SK-N-SH (cell line): ENCODE measurements around the gene FRMD6. TPM values are rescaled to one million over a fixed set of nuclear protein-coding genes. Genes with fewer than 3 reads are reported as not detected.
A peak's percentile ranks its signal among the peaks of the same experiment; 100 is the strongest.

Experiments used
- CTCF ChIA-PET: fragments of 300-600, 350-600 bp; formaldehyde crosslinking; extraction: SDS; loops from one replicate; lab custom pipeline; 2021; lab: Yijun Ruan, JAX
- POLR2A ChIA-PET: fragments of 350-600 bp; sonication (Branson Sonifier 250); formaldehyde crosslinking; extraction: SDS; loops from one replicate; lab custom pipeline; 2020; ENCODE audit warnings: antibody characterized with exemption, inconsistent platforms; lab: Yijun Ruan, JAX
- DNase-seq: peaks from one replicate; pipeline ENCODE4 v3.0.0; 2012
- H2AFZ ChIP-seq: fragments of 200-600 bp; sonication (generic); 2 replicates; pipeline ENCODE4 v1.8.1; 2016; ENCODE audit warnings: antibody characterized with exemption, mild to moderate bottlenecking, low read depth
- H3F3A ChIP-seq: fragments of 200-600 bp; sonication (generic); replicated peaks from 2 replicates; pipeline ENCODE3; 2016; ENCODE audit warnings: antibody characterized with exemption, mild to moderate bottlenecking; ENCODE audit not compliant: insufficient read depth
- H3K27ac ChIP-seq, 2 experiments: fragments of 200-500 bp in 1 of 2; fragments of 200-600 bp in 1 of 2; sonication (Bioruptor generic) in 1 of 2; sonication (generic), shearing (Covaris generic) in 1 of 2; 2 replicates each; pipeline versions ENCODE4 v1.5.1 to v1.6.1; 2014 to 2016; ENCODE audit warnings: low read depth in 2 of 2, inconsistent platforms in 1 of 2, low read length in 1 of 2, mild to moderate bottlenecking in 1 of 2, mixed read lengths in 1 of 2
- H3K27me3 ChIP-seq: fragments of 200-600 bp; sonication (generic), shearing (Covaris generic); 2 replicates; pipeline ENCODE4 v1.6.1; 2016; ENCODE audit warnings: mixed run types; ENCODE audit not compliant: insufficient read depth
- H3K36me3 ChIP-seq, 2 experiments: fragments of 200-500 bp in 1 of 2; fragments of 200-600 bp in 1 of 2; sonication (Bioruptor generic) in 1 of 2; sonication (generic) in 1 of 2; replicated peaks in 1 of 2; 2 replicates each; pipeline versions ENCODE3 to v1.5.1; 2014 to 2016; ENCODE audit warnings: low read length in 1 of 2, mild to moderate bottlenecking in 1 of 2; ENCODE audit not compliant: insufficient read depth in 2 of 2, control insufficient read depth in 1 of 2
- H3K4me1 ChIP-seq, 2 experiments: fragments of 200-500 bp in 1 of 2; fragments of 200-600 bp in 1 of 2; sonication (Bioruptor generic) in 1 of 2; sonication (generic), shearing (Covaris generic) in 1 of 2; 2 replicates each; pipeline versions ENCODE4 v1.5.1 to v1.6.1; 2014 to 2016; ENCODE audit warnings: low read depth in 1 of 2, low read length in 1 of 2, mixed run types in 1 of 2; ENCODE audit not compliant: insufficient read depth in 2 of 2, control insufficient read depth in 1 of 2
- H3K4me2 ChIP-seq: fragments of 200-600 bp; sonication (generic), shearing (Covaris generic); 2 replicates; pipeline ENCODE4 v1.6.1; 2017; ENCODE audit warnings: mixed run types
- H3K4me3 ChIP-seq, 2 experiments: fragments of 200-500 bp in 1 of 2; fragments of 200-600 bp in 1 of 2; sonication (Bioruptor generic) in 1 of 2; sonication (generic), shearing (Covaris generic) in 1 of 2; 2 replicates each; pipeline versions ENCODE4 v1.5.1 to v1.8.1; 2014 to 2016; ENCODE audit warnings: low read depth in 2 of 2, inconsistent platforms in 1 of 2, low read length in 1 of 2, mild to moderate bottlenecking in 1 of 2, mixed read lengths in 1 of 2, moderate library complexity in 1 of 2
- H3K79me2 ChIP-seq: fragments of 200-600 bp; sonication (generic); 2 replicates; pipeline ENCODE4 v1.8.1; 2017; ENCODE audit warnings: mild to moderate bottlenecking; ENCODE audit not compliant: insufficient read depth
- H3K9ac ChIP-seq: fragments of 200-600 bp; sonication (generic); 2 replicates; pipeline ENCODE4 v1.6.1; 2017; ENCODE audit warnings: mixed run types
- H3K9me2 ChIP-seq: fragments of 200-600 bp; sonication (generic); 2 replicates; pipeline ENCODE4 v1.6.1; 2017; ENCODE audit warnings: mixed run types
- H3K9me3 ChIP-seq: fragments of 200-600 bp; sonication (generic); 2 replicates; pipeline ENCODE4 v1.6.1; 2017; ENCODE audit warnings: mixed run types, mild to moderate bottlenecking, moderate library complexity
- H4K20me1 ChIP-seq: fragments of 200-600 bp; sonication (generic); 2 replicates; pipeline ENCODE4 v1.6.1; 2017; ENCODE audit warnings: mild to moderate bottlenecking, mixed run types; ENCODE audit not compliant: insufficient read depth
- CHD2 ChIP-seq: fragments of 150-350 bp; IDR thresholded peaks from 2 replicates; pipeline ENCODE4 v1.6.1; 2018; ENCODE audit warnings: low read length; ENCODE audit not compliant: partially characterized antibody
- EZH2phosphoT487 ChIP-seq: fragments of 200-600 bp; sonication (generic); IDR thresholded peaks from 2 replicates; pipeline ENCODE4 v1.6.1; 2017; ENCODE audit warnings: low read depth, mixed run types, mild to moderate bottlenecking, antibody characterized with exemption, moderate library complexity, borderline replicate concordance
- FOSL2 ChIP-seq: IDR thresholded peaks from 2 replicates; pipeline ENCODE4 v1.4.0; 2012; ENCODE audit warnings: low read depth, mild to moderate bottlenecking, moderate library complexity, borderline replicate concordance
- FOXJ3 ChIP-seq: sonication (generic); formaldehyde crosslinking; IDR thresholded peaks from 2 replicates; pipeline ENCODE4 v1.5.1; 2020; ENCODE audit warnings: mild to moderate bottlenecking, missing genetic modification reagents
- FOXM1 ChIP-seq: IDR thresholded peaks from 2 replicates; pipeline ENCODE4 v1.4.0; 2012; ENCODE audit warnings: low read depth, mild to moderate bottlenecking
- GATA2 ChIP-seq: sonication (generic); formaldehyde crosslinking; IDR thresholded peaks from 2 replicates; pipeline ENCODE4 v1.5.0; 2020; ENCODE audit warnings: mild to moderate bottlenecking, missing genetic modification reagents
- JUND ChIP-seq: IDR thresholded peaks from 2 replicates; pipeline ENCODE4 v1.4.0; 2012
- MXI1 ChIP-seq: IDR thresholded peaks from 2 replicates; pipeline ENCODE4 v1.6.1; 2012; ENCODE audit warnings: mild to moderate bottlenecking, low read depth, low read length, improper control_type of control experiment
- NFIC ChIP-seq: IDR thresholded peaks from 2 replicates; pipeline ENCODE4 v1.4.0; 2012; ENCODE audit warnings: borderline replicate concordance
- NRF1 ChIP-seq: IDR thresholded peaks from 2 replicates; pipeline ENCODE4 v1.6.1; 2012; ENCODE audit warnings: low read depth, mild to moderate bottlenecking, low read length
- PBX3 ChIP-seq: IDR thresholded peaks from 2 replicates; pipeline ENCODE4; 2012
- POLR2AphosphoS5 ChIP-seq: IDR thresholded peaks from 2 replicates; pipeline ENCODE4 v1.6.1; 2012; ENCODE audit warnings: low read depth, low read length
- RCOR1 ChIP-seq: fragments of 150-350 bp; IDR thresholded peaks from 2 replicates; pipeline ENCODE4 v1.6.1; 2017; ENCODE audit warnings: antibody characterized with exemption, low read length
- RFX5 ChIP-seq: IDR thresholded peaks from 2 replicates; pipeline ENCODE4 v1.6.1; 2012; ENCODE audit warnings: mild to moderate bottlenecking, improper control_type of control experiment, low read length
- RXRA ChIP-seq: IDR thresholded peaks from 2 replicates; pipeline ENCODE4 v1.4.0; 2012; ENCODE audit warnings: low read depth, mild to moderate bottlenecking, borderline replicate concordance
- TAF1 ChIP-seq: IDR thresholded peaks from 2 replicates; pipeline ENCODE4 v1.6.1; 2012; ENCODE audit warnings: low read depth, mild to moderate bottlenecking, low read length, moderate library complexity, borderline replicate concordance
- TEAD4 ChIP-seq: IDR thresholded peaks from 2 replicates; pipeline ENCODE4 v1.4.0; 2012; ENCODE audit warnings: mild to moderate bottlenecking, borderline replicate concordance; ENCODE audit not compliant: insufficient read depth
- YY1 ChIP-seq: IDR thresholded peaks from 2 replicates; pipeline ENCODE4 v1.4.0; 2012; ENCODE audit warnings: low read depth, mild to moderate bottlenecking
- WGBS: methylation state at CpG from one replicate; pipeline ENCODE4 v1.1.6; 2017; ENCODE audit warnings: low lambda C conversion rate; 5-methylcytosine and 5-hydroxymethylcytosine counted together
- polyA plus RNA-seq, 3 experiments: library from polyadenylated mRNA; depleted of rRNA; stranded (reverse); fragments of >200 nt; gene quantifications; 2 replicates each; pipeline ENCODE4 v1.2.3, GENCODE V29; 2012
- TF ChIP-seq, protein P1 (sequence below): IDR thresholded peaks from 2 replicates; pipeline ENCODE4 v1.4.0; 2012; ENCODE audit warnings: low read depth
- TF ChIP-seq, protein P2 (sequence below): IDR thresholded peaks from 2 replicates; pipeline ENCODE4 v1.6.1; 2012; ENCODE audit warnings: mild to moderate bottlenecking, low read depth, low read length, moderate library complexity
- TF ChIP-seq, protein P3 (sequence below): fragments of 150-350 bp; IDR thresholded peaks from 2 replicates; pipeline ENCODE4 v1.6.1; 2016; ENCODE audit warnings: mild to moderate bottlenecking, low read depth, low read length
- TF ChIP-seq, protein P4 (sequence below): fragments of 200-600 bp; sonication (generic); IDR thresholded peaks from 2 replicates; pipeline ENCODE4 v1.6.1; 2017; ENCODE audit warnings: antibody characterized with exemption, mild to moderate bottlenecking, moderate library complexity
- TF ChIP-seq, protein P5 (sequence below): IDR thresholded peaks from 2 replicates; pipeline ENCODE4 v1.4.0; 2012; ENCODE audit warnings: low read depth, borderline replicate concordance

The FRMD6 gene
- polyA plus RNA-seq, 1 of the 3 experiments (the other 2 are of a cell fraction): 147 TPM

DNA sequence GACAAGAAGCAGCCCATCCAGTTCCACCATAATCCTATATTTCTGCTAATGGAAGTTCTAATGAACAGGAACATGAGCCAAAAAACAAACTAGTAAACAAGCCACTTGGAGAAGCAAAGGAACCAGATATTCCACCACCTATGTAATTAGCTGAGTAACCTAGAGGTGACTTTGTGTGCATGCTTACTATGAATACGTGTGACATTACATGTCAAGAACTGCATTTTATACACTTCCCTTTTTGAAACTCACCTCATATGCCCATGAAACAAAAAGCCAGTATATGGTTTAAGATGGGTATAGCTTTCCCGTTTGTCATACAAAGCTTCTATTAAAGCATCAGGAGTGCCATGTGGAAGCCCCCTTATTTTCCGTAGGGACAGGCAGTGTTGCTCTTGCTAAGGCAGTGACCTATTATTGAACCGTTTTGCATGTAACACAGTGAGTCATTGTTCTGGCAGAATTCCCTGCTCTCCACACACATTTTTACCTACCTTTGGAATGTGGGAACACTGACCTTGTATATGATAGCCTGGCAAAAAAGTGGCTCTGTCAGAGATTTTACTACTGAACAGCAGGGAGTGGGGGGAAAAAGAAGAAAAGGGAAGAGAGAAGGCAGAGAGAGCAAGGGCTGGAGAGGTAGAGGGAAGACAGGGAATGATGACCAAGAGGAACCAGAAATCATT lies 34.8 kb upstream of the FRMD6 start:
- no peak overlapping the region for H2AFZ ChIP-seq
- peak overlapping the region; percentile 70 for H3K4me2 ChIP-seq
- H3K36me3 ChIP-seq: no peaks in the 10 kb centered on the region
- POLR2A ChIA-PET: no interaction called here
- CTCF ChIA-PET: no interaction called here
- H4K20me1 ChIP-seq: no peaks in the 10 kb centered on the region
- H3K9me3 ChIP-seq: no peaks in the 10 kb centered on the region
- H3K27me3 ChIP-seq: no peaks in the 10 kb centered on the region
- no peak overlapping the region for H3K4me3 ChIP-seq
- no peak for DNase-seq
- WGBS: 13% methylated on average over 4 of the region's 4 CpGs
- H3K9me2 ChIP-seq: no peaks in the 10 kb centered on the region
- peak overlapping the region; percentile 34; the same call in 1 of the 2 replicates for H3K9ac ChIP-seq
- no peaks in the 10 kb centered on the region for H3K79me2 ChIP-seq
- peaks cover 7% of the 10 kb centered on the region for H3F3A ChIP-seq
- peak overlapping the region; percentile 51 to 75; a peak in 3 of 4 replicates for H3K27ac ChIP-seq
- peaks cover 3% of the 10 kb centered on the region in 2 experiments; a peak in 3 of 4 replicates for H3K4me1 ChIP-seq
- TF ChIP-seq NFIC: peak; percentile 90
- TF ChIP-seq EZH2phosphoT487: no peak
- peak; percentile 83 for TF ChIP-seq FOSL2
- TF ChIP-seq PBX3: peak; percentile 36; the same call in 1 of the 2 replicates
- TF ChIP-seq CHD2: no peak
- TF ChIP-seq, protein P1, sequence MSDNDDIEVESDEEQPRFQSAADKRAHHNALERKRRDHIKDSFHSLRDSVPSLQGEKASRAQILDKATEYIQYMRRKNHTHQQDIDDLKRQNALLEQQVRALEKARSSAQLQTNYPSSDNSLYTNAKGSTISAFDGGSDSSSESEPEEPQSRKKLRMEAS: peak; percentile 43; the same call in 1 of the 2 replicates
- peak; percentile 89 for TF ChIP-seq JUND
- no peak for TF ChIP-seq MXI1
- TF ChIP-seq, protein P2, sequence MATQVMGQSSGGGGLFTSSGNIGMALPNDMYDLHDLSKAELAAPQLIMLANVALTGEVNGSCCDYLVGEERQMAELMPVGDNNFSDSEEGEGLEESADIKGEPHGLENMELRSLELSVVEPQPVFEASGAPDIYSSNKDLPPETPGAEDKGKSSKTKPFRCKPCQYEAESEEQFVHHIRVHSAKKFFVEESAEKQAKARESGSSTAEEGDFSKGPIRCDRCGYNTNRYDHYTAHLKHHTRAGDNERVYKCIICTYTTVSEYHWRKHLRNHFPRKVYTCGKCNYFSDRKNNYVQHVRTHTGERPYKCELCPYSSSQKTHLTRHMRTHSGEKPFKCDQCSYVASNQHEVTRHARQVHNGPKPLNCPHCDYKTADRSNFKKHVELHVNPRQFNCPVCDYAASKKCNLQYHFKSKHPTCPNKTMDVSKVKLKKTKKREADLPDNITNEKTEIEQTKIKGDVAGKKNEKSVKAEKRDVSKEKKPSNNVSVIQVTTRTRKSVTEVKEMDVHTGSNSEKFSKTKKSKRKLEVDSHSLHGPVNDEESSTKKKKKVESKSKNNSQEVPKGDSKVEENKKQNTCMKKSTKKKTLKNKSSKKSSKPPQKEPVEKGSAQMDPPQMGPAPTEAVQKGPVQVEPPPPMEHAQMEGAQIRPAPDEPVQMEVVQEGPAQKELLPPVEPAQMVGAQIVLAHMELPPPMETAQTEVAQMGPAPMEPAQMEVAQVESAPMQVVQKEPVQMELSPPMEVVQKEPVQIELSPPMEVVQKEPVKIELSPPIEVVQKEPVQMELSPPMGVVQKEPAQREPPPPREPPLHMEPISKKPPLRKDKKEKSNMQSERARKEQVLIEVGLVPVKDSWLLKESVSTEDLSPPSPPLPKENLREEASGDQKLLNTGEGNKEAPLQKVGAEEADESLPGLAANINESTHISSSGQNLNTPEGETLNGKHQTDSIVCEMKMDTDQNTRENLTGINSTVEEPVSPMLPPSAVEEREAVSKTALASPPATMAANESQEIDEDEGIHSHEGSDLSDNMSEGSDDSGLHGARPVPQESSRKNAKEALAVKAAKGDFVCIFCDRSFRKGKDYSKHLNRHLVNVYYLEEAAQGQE: no peak
- TF ChIP-seq TAF1: no peak; the same call in 1 of the 2 replicates
- peak; percentile 70; the same call in 1 of the 2 replicates for TF ChIP-seq TEAD4
- TF ChIP-seq POLR2AphosphoS5: peak; percentile 67; the same call in 1 of the 2 replicates
- no peak for TF ChIP-seq RFX5
- TF ChIP-seq FOXJ3 (CRISPR knock-in tag): no peak
- TF ChIP-seq FOXM1: no peak
- TF ChIP-seq RCOR1: no peak
- TF ChIP-seq NRF1: no peak
- TF ChIP-seq GATA2 (CRISPR knock-in tag): no peak
- TF ChIP-seq, protein P3, sequence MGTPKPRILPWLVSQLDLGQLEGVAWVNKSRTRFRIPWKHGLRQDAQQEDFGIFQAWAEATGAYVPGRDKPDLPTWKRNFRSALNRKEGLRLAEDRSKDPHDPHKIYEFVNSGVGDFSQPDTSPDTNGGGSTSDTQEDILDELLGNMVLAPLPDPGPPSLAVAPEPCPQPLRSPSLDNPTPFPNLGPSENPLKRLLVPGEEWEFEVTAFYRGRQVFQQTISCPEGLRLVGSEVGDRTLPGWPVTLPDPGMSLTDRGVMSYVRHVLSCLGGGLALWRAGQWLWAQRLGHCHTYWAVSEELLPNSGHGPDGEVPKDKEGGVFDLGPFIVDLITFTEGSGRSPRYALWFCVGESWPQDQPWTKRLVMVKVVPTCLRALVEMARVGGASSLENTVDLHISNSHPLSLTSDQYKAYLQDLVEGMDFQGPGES: no peak
- peak; percentile 96 for TF ChIP-seq RXRA
- TF ChIP-seq, protein P4, sequence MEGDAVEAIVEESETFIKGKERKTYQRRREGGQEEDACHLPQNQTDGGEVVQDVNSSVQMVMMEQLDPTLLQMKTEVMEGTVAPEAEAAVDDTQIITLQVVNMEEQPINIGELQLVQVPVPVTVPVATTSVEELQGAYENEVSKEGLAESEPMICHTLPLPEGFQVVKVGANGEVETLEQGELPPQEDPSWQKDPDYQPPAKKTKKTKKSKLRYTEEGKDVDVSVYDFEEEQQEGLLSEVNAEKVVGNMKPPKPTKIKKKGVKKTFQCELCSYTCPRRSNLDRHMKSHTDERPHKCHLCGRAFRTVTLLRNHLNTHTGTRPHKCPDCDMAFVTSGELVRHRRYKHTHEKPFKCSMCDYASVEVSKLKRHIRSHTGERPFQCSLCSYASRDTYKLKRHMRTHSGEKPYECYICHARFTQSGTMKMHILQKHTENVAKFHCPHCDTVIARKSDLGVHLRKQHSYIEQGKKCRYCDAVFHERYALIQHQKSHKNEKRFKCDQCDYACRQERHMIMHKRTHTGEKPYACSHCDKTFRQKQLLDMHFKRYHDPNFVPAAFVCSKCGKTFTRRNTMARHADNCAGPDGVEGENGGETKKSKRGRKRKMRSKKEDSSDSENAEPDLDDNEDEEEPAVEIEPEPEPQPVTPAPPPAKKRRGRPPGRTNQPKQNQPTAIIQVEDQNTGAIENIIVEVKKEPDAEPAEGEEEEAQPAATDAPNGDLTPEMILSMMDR: no peak
- no peak for TF ChIP-seq YY1
- TF ChIP-seq, protein P5, sequence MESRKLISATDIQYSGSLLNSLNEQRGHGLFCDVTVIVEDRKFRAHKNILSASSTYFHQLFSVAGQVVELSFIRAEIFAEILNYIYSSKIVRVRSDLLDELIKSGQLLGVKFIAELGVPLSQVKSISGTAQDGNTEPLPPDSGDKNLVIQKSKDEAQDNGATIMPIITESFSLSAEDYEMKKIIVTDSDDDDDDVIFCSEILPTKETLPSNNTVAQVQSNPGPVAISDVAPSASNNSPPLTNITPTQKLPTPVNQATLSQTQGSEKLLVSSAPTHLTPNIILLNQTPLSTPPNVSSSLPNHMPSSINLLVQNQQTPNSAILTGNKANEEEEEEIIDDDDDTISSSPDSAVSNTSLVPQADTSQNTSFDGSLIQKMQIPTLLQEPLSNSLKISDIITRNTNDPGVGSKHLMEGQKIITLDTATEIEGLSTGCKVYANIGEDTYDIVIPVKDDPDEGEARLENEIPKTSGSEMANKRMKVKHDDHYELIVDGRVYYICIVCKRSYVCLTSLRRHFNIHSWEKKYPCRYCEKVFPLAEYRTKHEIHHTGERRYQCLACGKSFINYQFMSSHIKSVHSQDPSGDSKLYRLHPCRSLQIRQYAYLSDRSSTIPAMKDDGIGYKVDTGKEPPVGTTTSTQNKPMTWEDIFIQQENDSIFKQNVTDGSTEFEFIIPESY: no peak
